Activated CD8-positive, alpha-beta T cell treated with anti-CD3 and anti-CD28 coated beads, Interleukin-2, amount 10 ng/mL, durations not matched to agents 7 days and 5 days (primary cell): ENCODE results near the gene AK2. TPM values are rescaled to one million over a fixed set of nuclear protein-coding genes. Genes with fewer than 3 reads are reported as not detected.
"Not testable (repeated sequence)": the region's sequence is repeated elsewhere in the genome, so short reads cannot be mapped to it uniquely, and the experiment has no call there.

Source experiments
- ATAC-seq: fragments of 150-1000 bp; cut with Tn5 transposase; one replicate; pipeline ENCODE4 v1.10.0; 2021; ENCODE audit warnings: moderate library complexity
- CTCF ChIA-PET: fragments of 350-600 bp; sonication (Branson Sonifier 250); formaldehyde crosslinking; loops from one replicate; lab custom pipeline; 2021; ENCODE audit warnings: antibody characterized with exemption; lab: Charles Lee
- POLR2A ChIA-PET: fragments of 350-600 bp; sonication (Branson Sonifier 250); formaldehyde crosslinking; loops from one replicate; lab custom pipeline; 2021; ENCODE audit warnings: antibody characterized with exemption; lab: Charles Lee
- DNase-seq: peaks from one replicate; pipeline ENCODE4 v3.0.0-alpha.2; 2020
- H3K27ac Mint-ChIP-seq: one replicate; pipeline ENCODE4 v1.8.0; 2021; ENCODE audit warnings: mild to moderate bottlenecking, mixed read lengths
- H3K27me3 Mint-ChIP-seq: one replicate; pipeline ENCODE4 v1.8.0; 2021; ENCODE audit warnings: low read depth, mixed read lengths
- H3K36me3 Mint-ChIP-seq: one replicate; pipeline ENCODE4 v1.8.0; 2021; ENCODE audit warnings: low read depth, mixed read lengths
- H3K4me1 Mint-ChIP-seq: one replicate; pipeline ENCODE4 v1.8.0; 2021; ENCODE audit warnings: low read depth, mixed read lengths
- H3K4me3 Mint-ChIP-seq: one replicate; pipeline ENCODE4 v1.8.0; 2021; ENCODE audit warnings: mild to moderate bottlenecking, mixed read lengths
- H3K9me3 Mint-ChIP-seq: one replicate; pipeline ENCODE4 v1.8.0; 2022; ENCODE audit warnings: mixed read lengths; ENCODE audit not compliant: insufficient read depth
- total RNA-seq, 2 experiments: library from RNA; stranded (reverse); gene quantifications; one replicate each; pipeline ENCODE4 v1.2.3, GENCODE V29; 2021

Gene AK2
- total RNA-seq, 2 experiments from 2014 or later: 206 to 215 TPM

GRCh38 chr1:32984455-32985171 is 52.1 kb downstream of the AK2 start:
- peak overlapping the region; percentile 60 for H3K27ac Mint-ChIP-seq
- ATAC-seq: peak; percentile 65
- POLR2A ChIA-PET: interaction anchor here (1.0 kb wide), 1 partner anchor 17 kb away, joined by 3 read pairs; no protein-coding TSS in a partner anchor

GRCh38 chr1:32984090-32984454 is 52.6 kb downstream of the AK2 start:
- Mint-ChIP-seq H3K4me1 (peaks cover 72% of the 10 kb centered on the region), H3K27ac (peak overlapping the region; percentile 60), H3K36me3 (no peaks in the 10 kb centered on the region), H3K4me3 (no peak overlapping the region), H3K9me3 (no peaks in the 10 kb centered on the region), H3K27me3 (no peaks in the 10 kb centered on the region)
- DNase-seq: no peak
- no peak for ATAC-seq
- POLR2A ChIA-PET: interaction anchor here (1.0 kb wide), 1 partner anchor 17 kb away, joined by 3 read pairs; no protein-coding TSS in a partner anchor
- CTCF ChIA-PET: interaction anchor here (1.3 to 1.7 kb wide), 5 partner anchors 10 to 97 kb away, joined by 3 to 4 read pairs (median 4); no protein-coding TSS in a partner anchor

More at GRCh38 chr1:32984455-32985171, 52.1 kb downstream of the AK2 start:
- no peaks in the 10 kb centered on the region for H3K9me3 Mint-ChIP-seq
- H3K4me1 Mint-ChIP-seq: peaks cover 76% of the 10 kb centered on the region
- H3K4me3 Mint-ChIP-seq: no peak overlapping the region
- DNase-seq: peak; percentile 55
- no peaks in the 10 kb centered on the region for H3K27me3 Mint-ChIP-seq
- CTCF ChIA-PET: interaction anchor here (1.3 to 1.7 kb wide), 5 partner anchors 9 to 98 kb away, joined by 3 to 4 read pairs (median 4); no protein-coding TSS in a partner anchor
- no peaks in the 10 kb centered on the region for H3K36me3 Mint-ChIP-seq

GRCh38 chr1:32983020-32983419 is 53.7 kb downstream of the AK2 start:
- ChIA-PET POLR2A (no interaction called here), CTCF (no interaction called here)

GRCh38 chr1:32981003-32981901 is 55.4 kb downstream of the AK2 start:
- DNase-seq: peak; percentile 75
- Mint-ChIP-seq H3K27me3 (no peaks in the 10 kb centered on the region), H3K27ac (peak overlapping the region; percentile 82), H3K4me3 (peak overlapping the region; percentile 59), H3K36me3 (no peaks in the 10 kb centered on the region), H3K4me1 (peaks cover 61% of the 10 kb centered on the region), H3K9me3 (no peaks in the 10 kb centered on the region)
- ChIA-PET POLR2A (interaction anchor here (0.6 to 1.8 kb wide), 15 partner anchors 8 to 645 kb away, joined by 3 to 17 read pairs (median 4); partner anchors contain the start of genes MARCKSL1, RNF19B, S100PBP and YARS1), CTCF (interaction anchor here (0.6 to 2.4 kb wide), 13 partner anchors 10 to 146 kb away, joined by 3 to 16 read pairs (median 3); no protein-coding TSS in a partner anchor)
- peak; percentile 94 for ATAC-seq

More at GRCh38 chr1:32983020-32983419, 53.7 kb downstream of the AK2 start:
- H3K36me3 Mint-ChIP-seq: no peaks in the 10 kb centered on the region
- H3K27ac Mint-ChIP-seq: no peak overlapping the region
- H3K4me1 Mint-ChIP-seq: peaks cover 62% of the 10 kb centered on the region
- H3K4me3 Mint-ChIP-seq: no peak overlapping the region
- H3K27me3 Mint-ChIP-seq: no peaks in the 10 kb centered on the region
- no peak for DNase-seq
- no peak for ATAC-seq
- H3K9me3 Mint-ChIP-seq: no peaks in the 10 kb centered on the region

- Mint-ChIP-seq H3K27ac (no peak overlapping the region), H3K4me1 (peaks cover 50% of the 10 kb centered on the region), H3K9me3 (no peaks in the 10 kb centered on the region), H3K4me3 (no peak overlapping the region), H3K36me3 (no peaks in the 10 kb centered on the region), H3K27me3 (peaks cover 4% of the 10 kb centered on the region)
- DNase-seq: no peak
- ChIA-PET CTCF (interaction anchor here (0.6 to 2.4 kb wide), 9 partner anchors 9 to 147 kb away, joined by 3 to 16 read pairs (median 3); no protein-coding TSS in a partner anchor), POLR2A (interaction anchor here (0.6 to 1.8 kb wide), 7 partner anchors 9 to 55 kb away, joined by 3 to 17 read pairs (median 8); partner anchors contain the start of gene RNF19B)
- no peak for ATAC-seq
Observed at GRCh38 chr1:32980080-32980479, 56.6 kb downstream of the AK2 start.

GRCh38 chr1:32978854-32979253 is 57.8 kb downstream of the AK2 start:
- ATAC-seq (no peak), DNase-seq (no peak)
- ChIA-PET POLR2A (no interaction called here), CTCF (no interaction called here)
- Mint-ChIP-seq H3K4me3 (no peak overlapping the region), H3K36me3 (no peaks in the 10 kb centered on the region), H3K27me3 (peaks cover 5% of the 10 kb centered on the region), H3K27ac (no peak overlapping the region), H3K4me1 (peaks cover 38% of the 10 kb centered on the region), H3K9me3 (no peaks in the 10 kb centered on the region)

GRCh38 chr1:32977546-32978087 is 59.1 kb downstream of the AK2 start:
- H3K4me1 Mint-ChIP-seq: peaks cover 32% of the 10 kb centered on the region
- H3K9me3 Mint-ChIP-seq: no peaks in the 10 kb centered on the region
- no peak overlapping the region for H3K4me3 Mint-ChIP-seq
- no peak overlapping the region for H3K27ac Mint-ChIP-seq
- DNase-seq (no peak), ATAC-seq (no peak)
- no peaks in the 10 kb centered on the region for H3K36me3 Mint-ChIP-seq
- ChIA-PET CTCF (no interaction called here), POLR2A (interaction anchor here (0.6 to 0.8 kb wide), 2 partner anchors 15 to 84 kb away, joined by 3 read pairs; no protein-coding TSS in a partner anchor)
- H3K27me3 Mint-ChIP-seq: peaks cover 8% of the 10 kb centered on the region

GRCh38 chr1:32975055-32975454 is 61.6 kb downstream of the AK2 start:
- H3K36me3 Mint-ChIP-seq, DNase-seq, H3K27ac Mint-ChIP-seq, POLR2A ChIA-PET, H3K9me3 Mint-ChIP-seq, ATAC-seq, H3K4me3 Mint-ChIP-seq, CTCF ChIA-PET: not testable (repeated sequence)
- peaks cover 29% of the 10 kb centered on the region for H3K27me3 Mint-ChIP-seq
- H3K4me1 Mint-ChIP-seq: peaks cover 12% of the 10 kb centered on the region

GRCh38 chr1:32973458-32973857 is 63.2 kb downstream of the AK2 start:
- H3K27ac Mint-ChIP-seq, H3K9me3 Mint-ChIP-seq, DNase-seq, CTCF ChIA-PET, H3K4me3 Mint-ChIP-seq, ATAC-seq, POLR2A ChIA-PET, H3K36me3 Mint-ChIP-seq: not testable (repeated sequence)
- H3K27me3 Mint-ChIP-seq: peaks cover 35% of the 10 kb centered on the region
- peaks cover 10% of the 10 kb centered on the region for H3K4me1 Mint-ChIP-seq

GRCh38 chr1:32972814-32973428 is 63.8 kb downstream of the AK2 start:
- Mint-ChIP-seq H3K27me3 (peaks cover 39% of the 10 kb centered on the region), H3K9me3 (no peaks in the 10 kb centered on the region), H3K36me3 (peaks cover 3% of the 10 kb centered on the region), H3K4me3 (peak overlapping the region; percentile 60), H3K27ac (no peak overlapping the region), H3K4me1 (peaks cover 10% of the 10 kb centered on the region)
- ChIA-PET CTCF (interaction anchor here (2.7 kb wide), 1 partner anchor 8 kb away, joined by 16 read pairs; no protein-coding TSS in a partner anchor), POLR2A (no interaction called here)
- DNase-seq (no peak), ATAC-seq (peak; percentile 36)
